Uterus (tissue), 4 donors: ENCODE results near the gene SHB. TPM values are rescaled to one million over a fixed set of nuclear protein-coding genes. Genes with fewer than 3 reads are reported as not detected.

Experiments used
- DNase-seq, 2 donors: peaks; one replicate each; pipeline ENCODE4 v3.0.0-alpha.2; 2019 to 2020
- H3K27ac ChIP-seq, 2 donors: fragments of 200-600 bp; sonication (generic); 1 replicate in 1 of 2; 2 replicates in 1 of 2; pipeline ENCODE4 v1.5.1; 2016 to 2018
- H3K27me3 ChIP-seq, 2 donors: fragments of 200-600 bp; sonication (generic); one replicate each; pipeline ENCODE4 v1.5.1; 2018 to 2019; ENCODE audit warnings: control low read depth in 1 of 2
- H3K36me3 ChIP-seq, 2 donors: fragments of 200-600 bp; sonication (generic); one replicate each; pipeline ENCODE4 v1.5.1; 2019; ENCODE audit warnings: control low read depth in 1 of 2
- H3K4me1 ChIP-seq, 2 donors: fragments of 200-600 bp; sonication (generic); one replicate each; pipeline ENCODE4 v1.5.1; 2018 to 2019; ENCODE audit warnings: control low read depth in 1 of 2
- H3K4me3 ChIP-seq, 2 donors: fragments of 200-600 bp; sonication (generic); 1 replicate in 1 of 2; 2 replicates in 1 of 2; pipeline ENCODE4 v1.5.1; 2018 to 2019; ENCODE audit warnings: mild to moderate bottlenecking in 1 of 2
- H3K9me3 ChIP-seq, 2 donors: fragments of 200-600 bp; sonication (generic); one replicate each; pipeline ENCODE4 v1.5.1; 2019; ENCODE audit warnings: control low read depth in 1 of 2
- POLR2A ChIP-seq, 2 donors: fragments of 450-650 bp; IDR thresholded peaks; one replicate each; pipeline ENCODE4 v1.6.1; 2016; ENCODE audit warnings: antibody characterized with exemption in 2 of 2, mild to moderate bottlenecking in 1 of 2, moderate library complexity in 1 of 2
- intact Hi-C: fragments of 100-400 bp; cut with DNase I; formaldehyde crosslinking; loops from one replicate; pipeline ENCODE4 v1.15.1; 2023; ENCODE audit warnings: low total_unique reads
- total RNA-seq, 4 donors: library from RNA; depleted of rRNA in 3 of 4; stranded (reverse); fragments of >200 nt in 3 of 4; gene quantifications; one replicate each; pipeline versions ENCODE4 v1.1.0 to v1.2.4, GENCODE V29; 2014 to 2023
- TF ChIP-seq, protein P1 (sequence below), 4 experiments: fragments of 200-600 bp in 2 of 4; fragments of 450-650 bp in 2 of 4; sonication (generic) in 2 of 4; IDR thresholded peaks; one replicate each; pipeline ENCODE4 v1.5.1; 2016 to 2019; ENCODE audit warnings: antibody characterized with exemption in 4 of 4, mild to moderate bottlenecking in 2 of 4, moderate library complexity in 1 of 4
- donor health status: DM: yes; HTN: yes; CAD: no.

The SHB gene
- total RNA-seq, 4 donors from 2014 or later, result 3.5 to 19.6 (median 7.3) TPM

DNA sequence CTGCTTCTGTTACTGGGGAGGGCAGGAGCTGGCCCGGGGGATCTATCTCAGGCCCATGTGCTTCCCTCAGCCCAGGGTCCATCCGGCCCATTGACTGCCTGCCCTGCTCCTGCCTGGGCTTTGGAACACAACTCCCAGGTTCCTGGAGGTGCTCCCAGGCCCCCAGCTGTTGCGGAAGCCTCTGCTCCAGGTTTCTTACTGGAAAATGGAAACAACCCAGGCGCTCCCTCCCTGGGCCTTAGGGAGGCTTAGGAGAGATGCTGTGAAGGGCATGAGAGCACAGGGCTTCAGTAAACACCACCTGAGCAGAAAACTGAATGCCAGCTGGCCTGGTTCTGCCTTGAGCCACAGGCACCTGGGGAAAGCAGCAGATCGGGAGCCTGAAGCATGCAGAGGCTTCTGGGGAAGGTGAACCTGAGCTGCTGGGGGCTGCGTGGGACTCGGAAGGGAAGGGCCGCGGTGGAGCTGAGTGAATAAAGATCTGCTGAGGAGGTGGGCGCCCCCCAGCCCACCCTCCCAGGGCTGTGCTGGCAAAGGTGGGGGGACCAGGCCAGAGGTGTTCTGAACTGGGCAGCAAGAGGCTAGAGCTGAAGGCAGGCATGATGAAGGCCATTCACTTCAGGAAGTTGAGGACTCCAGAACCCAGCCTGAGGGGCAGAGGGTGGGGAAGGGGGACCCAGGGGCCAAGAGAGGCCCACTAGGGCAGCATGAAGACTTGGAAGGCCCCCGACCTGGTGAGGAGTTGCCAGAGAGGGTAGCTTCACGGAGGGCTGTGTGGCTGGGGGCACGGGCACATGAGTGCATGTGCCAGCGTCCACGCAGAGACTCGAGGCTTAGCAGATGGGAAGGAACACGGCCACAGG lies 64.8 kb downstream of the SHB start:
- no peak for TF ChIP-seq POLR2A (IDR thresholded peaks at IDR 0.05)
- TF ChIP-seq, protein P1, sequence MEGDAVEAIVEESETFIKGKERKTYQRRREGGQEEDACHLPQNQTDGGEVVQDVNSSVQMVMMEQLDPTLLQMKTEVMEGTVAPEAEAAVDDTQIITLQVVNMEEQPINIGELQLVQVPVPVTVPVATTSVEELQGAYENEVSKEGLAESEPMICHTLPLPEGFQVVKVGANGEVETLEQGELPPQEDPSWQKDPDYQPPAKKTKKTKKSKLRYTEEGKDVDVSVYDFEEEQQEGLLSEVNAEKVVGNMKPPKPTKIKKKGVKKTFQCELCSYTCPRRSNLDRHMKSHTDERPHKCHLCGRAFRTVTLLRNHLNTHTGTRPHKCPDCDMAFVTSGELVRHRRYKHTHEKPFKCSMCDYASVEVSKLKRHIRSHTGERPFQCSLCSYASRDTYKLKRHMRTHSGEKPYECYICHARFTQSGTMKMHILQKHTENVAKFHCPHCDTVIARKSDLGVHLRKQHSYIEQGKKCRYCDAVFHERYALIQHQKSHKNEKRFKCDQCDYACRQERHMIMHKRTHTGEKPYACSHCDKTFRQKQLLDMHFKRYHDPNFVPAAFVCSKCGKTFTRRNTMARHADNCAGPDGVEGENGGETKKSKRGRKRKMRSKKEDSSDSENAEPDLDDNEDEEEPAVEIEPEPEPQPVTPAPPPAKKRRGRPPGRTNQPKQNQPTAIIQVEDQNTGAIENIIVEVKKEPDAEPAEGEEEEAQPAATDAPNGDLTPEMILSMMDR (IDR thresholded peaks at IDR 0.05), result no peak
- no peak for DNase-seq
- intact Hi-C loops, result no loop called here
- no peak overlapping the region for H3K4me3 ChIP-seq
- H3K27ac ChIP-seq, result no peak overlapping the region
- no peaks in the 10 kb centered on the region for H3K36me3 ChIP-seq
- no peaks in the 10 kb centered on the region for H3K4me1 ChIP-seq
- H3K9me3 ChIP-seq, result no peaks in the 10 kb centered on the region
- no peaks in the 10 kb centered on the region for H3K27me3 ChIP-seq

DNA sequence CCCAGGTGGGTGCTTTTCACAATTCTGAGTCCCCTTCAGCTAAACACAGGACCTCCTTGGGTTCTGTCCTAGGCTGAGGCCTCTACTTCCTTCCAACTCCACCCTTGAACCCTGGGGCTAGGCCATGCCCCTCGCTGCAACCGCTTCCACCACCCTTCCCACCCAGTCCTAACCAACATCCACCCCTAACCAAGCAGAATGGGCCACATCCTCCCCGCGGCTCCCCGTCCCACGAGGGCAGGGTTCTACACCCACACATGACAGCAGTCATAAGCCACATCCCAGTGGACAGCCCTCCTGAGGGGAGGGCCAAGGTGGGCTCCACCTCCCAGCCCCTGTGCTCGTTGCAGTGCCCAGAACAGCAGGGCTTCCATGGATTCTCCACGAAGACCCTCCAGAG lies 65.8 kb downstream of the SHB start:
- DNase-seq, result no peak
- no peaks in the 10 kb centered on the region for H3K4me1 ChIP-seq
- no peaks in the 10 kb centered on the region for H3K27me3 ChIP-seq
- H3K9me3 ChIP-seq, result no peaks in the 10 kb centered on the region
- no peaks in the 10 kb centered on the region for H3K36me3 ChIP-seq
- TF ChIP-seq POLR2A (IDR thresholded peaks at IDR 0.05), result no peak
- no peak overlapping the region for H3K4me3 ChIP-seq
- no peak overlapping the region for H3K27ac ChIP-seq
- intact Hi-C loops, result no loop called here

DNA sequence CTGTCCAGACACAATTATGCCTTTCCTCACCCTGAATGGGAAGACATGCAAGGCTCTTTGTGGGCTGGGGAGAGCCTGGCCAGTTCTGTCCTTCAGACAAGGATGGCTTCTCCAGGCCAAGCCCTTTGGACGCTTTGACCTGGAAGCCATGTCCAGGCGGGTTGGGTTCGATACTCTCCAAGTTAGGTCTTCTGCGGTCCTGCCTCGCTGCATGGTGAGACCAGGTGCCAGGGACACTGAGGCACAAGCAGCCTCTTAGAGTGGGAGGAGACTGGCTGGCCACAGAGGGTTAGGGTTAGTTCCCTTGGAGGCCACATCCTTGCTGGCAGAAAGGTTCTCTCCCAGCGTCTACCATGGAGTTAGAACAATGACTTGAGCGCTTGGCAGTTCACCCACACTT lies 67.6 kb downstream of the SHB start:
- H3K27ac ChIP-seq, result no peak overlapping the region
- H3K4me3 ChIP-seq, result no peak overlapping the region

DNA sequence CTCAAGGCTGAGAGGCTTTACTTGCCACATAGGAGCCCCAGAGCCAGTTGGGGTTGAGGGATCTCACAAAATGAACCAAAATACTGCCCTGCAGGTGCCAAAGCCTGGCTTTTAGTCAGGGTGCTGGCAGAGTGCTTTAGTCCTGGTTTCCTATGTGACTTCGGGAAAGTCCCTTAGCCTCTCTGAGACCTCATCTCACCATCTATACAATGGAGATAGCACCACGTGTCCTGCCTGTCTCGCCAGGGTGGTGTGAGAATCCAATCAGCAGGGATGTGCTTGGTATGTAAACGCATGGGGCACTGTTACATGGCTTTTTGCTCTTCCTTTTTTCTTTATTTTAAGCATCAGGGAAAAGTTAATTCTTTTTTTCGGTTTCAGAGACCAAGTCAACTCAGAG lies 68.3 kb downstream of the SHB start:
- Histone ChIP-seq H3K27ac (no peak overlapping the region), H3K36me3 (no peaks in the 10 kb centered on the region), H3K9me3 (no peaks in the 10 kb centered on the region), H3K4me3 (no peak overlapping the region), H3K4me1 (no peaks in the 10 kb centered on the region), H3K27me3 (no peaks in the 10 kb centered on the region)
- no peak for TF ChIP-seq POLR2A (IDR thresholded peaks at IDR 0.05)
- TF ChIP-seq, protein P1 (IDR thresholded peaks at IDR 0.05), result no peak
- DNase-seq, result no peak
- intact Hi-C loops, result no loop called here

More for the DNA sequence above, 67.6 kb downstream of the SHB start:
- Histone ChIP-seq H3K4me1 (no peaks in the 10 kb centered on the region), H3K27me3 (no peaks in the 10 kb centered on the region), H3K36me3 (no peaks in the 10 kb centered on the region), H3K9me3 (no peaks in the 10 kb centered on the region)
- TF ChIP-seq, protein P1 (IDR thresholded peaks at IDR 0.05), result no peak
- no peak for DNase-seq
- intact Hi-C loops, result no loop called here

DNA sequence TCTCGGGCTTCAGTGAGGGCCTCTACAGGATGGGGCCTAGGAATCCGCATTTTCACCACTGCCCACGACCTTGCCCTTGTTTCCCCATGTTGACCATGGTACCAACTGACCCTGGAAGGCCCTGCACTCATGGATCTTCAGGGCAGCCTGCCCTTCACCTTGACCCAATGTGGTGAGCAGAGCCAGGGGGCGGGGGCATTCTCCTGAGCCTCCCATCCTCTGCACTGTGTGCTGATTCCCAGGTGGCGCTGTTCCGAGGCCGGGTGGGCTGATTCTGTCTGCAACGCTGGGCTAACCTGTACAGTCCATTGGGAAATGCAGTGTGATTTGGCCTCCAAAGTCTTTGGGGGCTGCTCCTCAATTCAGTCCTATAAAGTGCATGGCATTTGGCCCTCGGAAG lies 68.7 kb downstream of the SHB start:
- Histone ChIP-seq H3K36me3 (no peaks in the 10 kb centered on the region), H3K9me3 (no peaks in the 10 kb centered on the region), H3K4me3 (no peak overlapping the region), H3K27me3 (no peaks in the 10 kb centered on the region), H3K27ac (no peak overlapping the region), H3K4me1 (no peaks in the 10 kb centered on the region)
- TF ChIP-seq POLR2A (IDR thresholded peaks at IDR 0.05), result no peak
- TF ChIP-seq, protein P1 (IDR thresholded peaks at IDR 0.05), result no peak
- DNase-seq, result no peak
- intact Hi-C loops, result no loop called here
